NCI-H2081 (cell line): ENCODE data around the gene MRGPRD.

Experiments used
- DNase-seq, 2 experiments: peaks; one replicate each; lab custom pipeline; 2025; lab: John Stamatoyannopoulos, UW

Gene MRGPRD

DNA sequence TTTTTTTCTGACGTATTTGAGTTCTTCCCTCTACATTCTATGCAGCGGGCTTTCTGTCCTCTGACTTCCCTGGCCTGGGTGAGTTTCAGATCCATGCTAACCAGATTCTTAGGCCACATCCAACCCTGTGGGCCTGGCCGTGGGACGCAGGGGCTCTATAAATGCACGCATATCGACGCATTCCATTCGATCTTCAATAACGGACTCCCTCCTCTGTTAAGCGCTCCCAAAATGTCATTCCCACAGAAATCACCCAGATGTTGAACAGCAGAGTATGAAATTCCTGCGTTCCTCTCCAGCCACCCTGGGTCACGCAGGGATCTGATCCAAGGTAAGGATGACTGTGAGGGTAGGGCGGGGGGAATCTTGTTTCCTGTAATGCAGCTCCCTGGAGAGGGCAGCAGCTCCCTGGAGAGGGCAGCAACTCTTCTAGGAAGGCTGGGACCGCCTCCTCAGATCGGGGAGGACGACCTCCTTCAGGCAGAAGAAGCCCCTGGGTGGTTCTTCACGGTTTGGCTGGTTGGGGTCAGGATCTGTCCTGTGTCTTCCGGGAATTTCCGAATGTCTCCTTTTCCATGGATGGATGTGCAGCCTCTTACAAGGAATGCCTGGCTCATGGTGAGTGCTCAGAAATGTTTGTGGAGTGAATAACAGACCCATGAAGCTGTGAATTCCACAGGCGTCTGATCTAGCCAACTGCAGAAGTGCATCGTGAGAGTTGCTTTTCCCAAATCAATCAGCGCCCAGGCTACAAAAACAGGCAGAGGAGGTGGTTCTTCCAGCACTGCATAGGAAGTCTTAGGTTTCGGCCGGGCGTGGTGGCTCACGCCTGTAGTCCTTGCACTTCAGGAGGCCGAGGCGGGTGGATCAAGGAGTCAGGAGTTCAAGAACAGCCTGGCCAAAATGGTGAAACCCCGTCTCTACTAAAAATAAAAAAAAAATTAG lies 12.2 kb downstream of the MRGPRD start:
- no peak for DNase-seq

DNA sequence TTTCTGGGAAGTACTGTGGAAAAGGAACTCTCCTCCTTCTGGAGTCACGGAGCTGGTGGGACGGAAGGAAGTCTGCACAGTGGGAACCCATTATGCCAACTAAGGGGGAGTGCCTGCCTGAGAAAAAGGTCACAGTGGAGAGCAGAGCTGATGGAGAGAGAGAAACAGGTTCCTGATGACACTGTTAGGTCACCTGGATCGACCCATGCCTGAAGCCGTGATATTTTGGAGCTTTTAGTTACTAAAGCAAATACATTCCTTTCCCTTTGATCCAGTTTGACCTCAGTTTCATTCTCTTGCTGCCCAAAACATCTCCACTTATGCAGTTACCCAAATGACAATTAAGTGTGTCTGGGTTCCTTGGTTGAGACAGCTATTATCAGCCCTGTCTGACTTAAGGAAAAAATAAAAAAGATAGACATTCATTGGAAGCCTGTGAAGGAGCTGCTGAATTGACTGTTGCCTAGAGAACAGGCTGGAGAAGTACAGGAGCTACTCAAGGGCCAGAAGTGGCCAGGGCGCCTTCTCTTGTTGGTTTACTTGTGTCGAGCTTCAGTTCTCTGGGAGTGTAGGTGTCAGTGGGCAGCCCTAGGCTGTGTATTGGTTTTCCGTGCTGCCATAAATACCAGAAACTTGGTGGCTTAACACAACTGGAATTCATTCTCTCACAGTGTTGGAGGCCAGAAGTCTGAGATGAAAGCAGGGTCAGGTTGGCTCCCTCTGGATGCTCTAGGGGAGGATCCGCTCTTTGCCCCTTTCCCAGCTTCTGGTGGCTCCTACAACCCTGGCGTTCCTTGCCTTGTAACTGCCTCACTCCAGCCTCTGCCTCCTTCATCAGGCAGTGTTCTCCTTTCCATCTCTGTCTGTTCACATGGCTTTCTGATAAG lies 13.6 kb downstream of the MRGPRD start:
- DNase-seq: no peak

DNA sequence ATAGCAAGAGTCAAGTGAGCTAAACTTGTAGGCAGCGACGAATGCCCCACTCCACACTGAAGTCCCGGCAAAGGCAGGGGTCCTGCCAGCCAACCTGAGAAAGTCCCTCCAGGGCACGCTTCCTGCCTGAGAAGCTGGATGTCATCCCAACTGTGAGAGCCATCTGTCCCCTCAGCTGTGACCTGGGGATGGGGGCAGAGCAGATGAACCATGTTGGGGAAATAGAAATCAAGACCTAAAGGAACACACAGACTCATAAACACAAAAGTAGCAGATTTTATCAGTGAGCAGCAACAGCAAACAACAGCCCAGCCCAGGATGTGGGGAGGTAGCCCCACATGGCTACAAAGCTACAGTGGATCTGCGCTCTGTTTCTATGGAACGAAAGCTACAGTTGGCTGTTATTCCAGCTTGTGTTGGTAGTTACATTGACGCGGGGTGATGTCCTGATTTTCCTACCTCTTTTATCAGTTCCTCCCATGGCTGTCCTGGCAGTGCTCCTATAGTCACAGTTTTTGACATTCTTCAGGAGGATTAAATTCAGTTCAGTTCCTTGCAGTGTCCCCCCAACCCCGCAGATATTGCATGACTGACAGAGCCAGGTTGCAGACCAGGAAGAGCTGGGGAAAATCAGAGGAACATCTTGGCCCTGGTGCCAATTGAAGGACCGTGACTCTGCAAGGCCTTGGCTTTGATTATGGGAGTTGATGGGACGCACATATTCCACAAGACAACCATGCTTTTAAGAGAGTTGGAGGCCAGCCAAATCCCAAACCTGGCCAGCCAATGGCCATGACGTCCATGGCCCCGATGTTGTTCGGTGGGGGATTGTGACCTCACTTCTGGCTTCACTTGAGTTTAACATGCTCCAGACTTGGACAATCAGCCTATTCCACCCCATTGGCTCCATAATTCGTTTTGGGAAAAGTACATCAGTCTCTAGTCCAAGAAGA lies 14.6 kb downstream of the MRGPRD start:
- DNase-seq: no peak

DNA sequence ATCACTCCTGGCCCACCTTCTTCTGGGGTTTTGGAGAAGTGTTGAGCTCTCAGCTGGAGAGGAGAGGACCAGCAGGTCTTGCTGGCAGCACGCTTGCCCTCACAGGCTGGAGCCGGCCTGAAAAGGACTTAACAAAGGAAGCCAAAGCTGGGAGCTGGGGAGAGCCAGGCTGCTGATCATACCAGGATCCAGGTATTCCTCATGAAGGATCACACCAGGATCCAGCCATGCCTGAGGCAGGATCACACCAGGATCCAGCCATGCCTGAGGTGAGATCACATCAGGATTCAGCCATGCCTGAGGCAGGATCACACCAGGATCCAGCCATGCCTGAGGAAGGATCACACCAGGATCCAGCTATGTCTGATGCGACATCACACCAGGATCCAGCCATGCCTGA lies 17.0 kb downstream of the MRGPRD start:
- no peak for DNase-seq

DNA sequence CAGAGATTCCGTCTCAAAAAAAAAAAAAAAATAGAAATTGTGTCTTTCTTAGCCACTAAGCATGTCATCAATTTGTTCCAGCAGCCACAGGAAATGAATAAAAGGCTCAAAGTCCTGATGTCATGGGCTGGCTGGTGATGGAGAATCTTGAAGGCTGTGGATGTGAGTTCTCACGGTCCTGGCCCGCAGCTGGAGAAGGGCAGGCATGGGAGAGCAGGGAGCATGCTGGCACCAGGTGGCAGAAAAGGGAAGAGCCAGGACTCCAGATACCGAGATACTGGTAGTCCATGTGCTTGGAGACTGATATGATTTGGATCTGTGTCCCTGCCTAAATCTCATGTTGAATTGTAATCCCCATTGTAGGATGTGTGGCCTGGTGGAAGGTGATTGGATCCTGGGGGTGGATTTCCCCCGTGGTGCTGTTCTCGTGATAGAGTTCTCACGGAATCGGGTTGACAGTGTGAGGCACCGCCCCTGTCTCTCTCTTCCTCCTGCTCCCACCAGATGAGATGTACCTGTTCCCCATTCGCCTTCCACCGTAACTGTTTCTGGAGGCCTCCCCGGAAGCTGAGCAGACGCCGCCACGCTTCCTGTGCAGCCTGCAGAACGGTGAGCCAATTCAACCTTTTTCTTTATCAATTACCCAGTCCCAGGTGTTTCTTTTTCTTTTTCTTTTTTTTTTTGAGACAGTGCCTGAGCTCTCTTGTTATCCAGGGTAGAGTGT lies 18.1 kb downstream of the MRGPRD start:
- no peak for DNase-seq

DNA sequence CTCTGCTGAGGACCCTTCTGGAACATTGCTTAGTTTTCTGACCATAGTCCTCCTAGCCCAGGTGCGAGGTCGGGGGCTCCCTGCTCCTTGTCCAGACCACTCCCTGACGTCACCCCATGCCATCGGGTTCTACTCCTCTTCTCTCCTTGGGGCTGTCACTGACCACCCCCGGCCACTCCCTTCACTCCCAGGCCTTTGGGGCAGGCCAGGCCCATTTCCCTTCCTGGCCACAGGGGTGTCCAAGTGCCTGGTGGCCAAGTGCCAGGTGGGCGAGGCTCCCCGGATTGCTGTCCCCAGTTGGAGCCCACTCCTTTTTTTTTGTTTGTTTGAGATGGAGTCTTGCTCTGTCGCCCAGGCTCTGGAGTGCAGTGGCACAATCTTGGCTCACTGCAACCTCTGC lies 19.5 kb downstream of the MRGPRD start:
- no peak for DNase-seq

DNA sequence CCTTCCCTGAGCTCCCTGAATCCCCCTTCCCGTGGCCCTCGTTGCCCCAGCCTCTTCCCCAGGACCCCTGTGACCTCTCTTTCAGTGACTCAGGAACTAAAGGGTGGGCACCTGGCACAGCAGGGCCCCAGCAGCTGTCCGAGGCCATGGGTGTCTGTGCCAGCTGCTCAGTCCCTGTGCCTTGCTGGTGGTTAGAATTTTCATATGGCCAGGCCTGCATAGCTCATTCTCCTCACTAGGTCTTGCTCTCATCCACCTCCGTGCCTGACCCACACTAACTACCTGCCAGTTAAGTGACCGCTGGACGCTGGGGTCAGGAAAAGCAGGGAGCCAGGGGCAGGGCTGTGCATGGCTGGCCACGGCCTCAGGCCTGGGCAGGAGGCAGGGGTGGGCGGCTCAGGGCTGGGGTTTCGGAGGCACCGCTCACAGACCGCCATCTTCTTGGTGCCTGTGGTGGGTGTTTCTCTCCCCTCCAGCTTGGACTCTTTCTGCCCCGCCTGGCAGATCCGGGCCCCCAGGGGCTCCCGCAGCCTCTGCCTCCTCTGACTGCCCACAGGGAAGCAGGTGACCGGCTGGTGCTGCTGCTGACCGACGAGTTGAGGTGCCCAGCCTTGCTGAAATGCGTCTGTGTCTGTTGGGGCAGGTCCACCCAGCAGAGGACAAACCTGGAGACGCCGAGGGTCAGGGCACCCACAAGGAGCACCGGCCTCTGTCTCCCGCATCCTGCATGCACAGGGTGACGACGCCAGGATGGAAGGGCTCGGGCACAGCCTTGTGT lies 20.3 kb downstream of the MRGPRD start:
- DNase-seq: no peak

DNA sequence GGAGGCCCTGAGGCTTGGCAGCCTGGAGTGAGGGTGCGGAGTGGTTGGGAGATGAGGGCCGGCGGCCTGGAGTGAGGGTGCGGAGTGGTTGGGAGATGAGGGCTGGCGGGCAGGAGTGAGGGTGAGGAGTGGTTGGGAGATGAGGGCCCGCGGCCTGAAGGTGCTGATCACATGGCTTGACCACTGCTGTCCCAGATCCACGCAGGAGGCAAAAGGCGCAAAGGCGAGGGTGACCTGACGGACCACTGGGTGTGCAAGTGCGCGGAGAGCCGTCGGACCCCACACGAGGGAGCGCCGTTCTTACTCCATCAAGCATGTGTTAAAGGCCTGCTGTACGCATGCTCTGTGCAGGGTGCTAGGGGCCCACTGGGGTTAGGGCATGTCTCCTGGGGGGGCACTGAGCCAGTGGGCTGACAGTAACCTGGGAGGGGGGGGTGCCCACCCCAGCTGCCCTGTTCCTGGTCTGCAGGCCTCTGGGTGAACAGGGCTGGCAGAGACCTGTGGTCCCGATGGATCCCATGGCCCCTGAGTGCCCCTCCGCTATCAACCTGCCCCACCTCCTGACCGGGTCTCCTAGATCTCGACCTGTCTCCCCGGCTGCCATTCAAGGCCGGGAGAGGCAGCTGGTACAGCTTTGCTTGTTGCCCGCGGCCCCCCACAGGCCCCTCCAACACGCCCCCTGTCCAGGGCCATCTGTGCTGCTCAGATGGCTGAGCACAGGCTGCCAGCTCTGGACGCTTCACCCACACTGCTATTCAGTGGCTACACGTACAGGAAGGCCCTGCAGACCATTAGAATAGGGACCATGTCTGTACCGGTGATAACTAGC lies 21.1 kb downstream of the MRGPRD start:
- DNase-seq: no peak

DNA sequence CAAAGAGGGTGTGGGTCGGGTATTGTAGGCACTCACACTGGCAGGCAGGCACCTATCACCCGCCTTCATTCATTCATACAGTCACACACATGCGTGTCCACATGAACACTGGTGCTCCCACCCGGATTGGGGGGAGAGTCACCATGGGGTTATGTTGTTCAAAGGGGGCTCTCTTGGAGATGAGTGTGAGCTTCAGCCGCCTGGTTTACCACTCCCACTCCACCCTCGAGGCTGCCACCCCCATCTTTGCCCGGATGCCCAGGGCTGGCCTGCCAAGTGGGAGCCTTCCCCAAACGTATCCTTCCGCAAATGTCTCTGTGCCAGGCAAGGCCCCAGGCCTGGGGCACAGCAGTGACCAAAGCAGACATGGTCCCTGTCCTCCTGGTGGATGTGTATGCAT lies 22.6 kb downstream of the MRGPRD start:
- no peak for DNase-seq

DNA sequence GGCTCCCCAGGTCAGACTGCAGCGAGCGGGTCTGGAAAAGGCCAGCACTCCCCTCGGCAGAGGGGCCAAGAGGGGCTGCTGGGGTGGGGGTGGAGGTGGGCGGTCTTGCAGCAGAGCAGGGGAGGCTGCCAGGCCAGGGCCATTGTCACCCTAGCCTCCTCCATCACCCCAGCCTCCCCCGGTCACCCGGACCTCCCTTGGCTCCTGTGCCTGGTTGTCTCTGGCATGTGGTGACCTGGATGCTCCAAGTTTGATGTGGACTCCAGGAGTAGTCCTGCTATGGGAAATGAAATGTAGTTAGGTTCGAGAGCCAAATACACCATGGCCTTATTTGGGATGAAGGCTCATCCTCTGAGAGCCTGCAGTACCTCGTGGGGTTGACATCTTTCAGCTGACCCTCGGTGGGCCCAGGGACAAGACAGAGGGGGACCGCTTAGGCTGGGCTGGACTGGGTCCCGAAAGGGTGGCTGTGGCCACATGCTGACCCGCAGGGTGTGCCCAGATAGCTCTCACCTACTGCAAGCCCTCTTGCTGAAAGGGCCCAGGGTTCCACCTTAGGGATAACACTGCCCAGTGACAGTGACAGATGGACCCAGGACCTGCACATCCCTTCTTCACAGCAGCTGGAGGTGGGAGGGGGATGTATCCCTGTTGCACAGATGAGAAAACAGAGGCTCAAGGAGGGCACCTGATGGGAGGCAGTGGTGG lies 24.1 kb downstream of the MRGPRD start:
- DNase-seq: no peak

DNA sequence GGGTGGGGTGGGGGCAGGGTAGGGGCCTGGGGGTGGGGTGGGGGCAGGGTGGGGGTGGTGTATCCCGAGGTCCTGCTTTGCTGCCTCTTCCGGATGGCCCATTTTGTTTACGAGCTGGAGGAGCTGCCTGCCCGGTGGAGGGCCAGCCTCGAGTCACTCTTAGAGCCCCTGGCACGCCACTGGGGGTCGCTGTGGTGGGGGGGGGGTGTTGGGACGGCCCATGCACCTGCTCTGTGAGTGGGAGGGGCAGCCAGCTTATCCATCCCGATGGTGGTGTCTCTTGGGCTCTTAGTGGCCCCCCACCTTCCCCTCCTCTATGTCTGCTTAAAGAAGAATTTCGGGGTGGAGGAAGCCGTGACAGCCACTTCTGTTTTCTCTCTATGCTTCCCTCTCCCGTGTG lies 24.6 kb downstream of the MRGPRD start:
- DNase-seq: no peak

DNA sequence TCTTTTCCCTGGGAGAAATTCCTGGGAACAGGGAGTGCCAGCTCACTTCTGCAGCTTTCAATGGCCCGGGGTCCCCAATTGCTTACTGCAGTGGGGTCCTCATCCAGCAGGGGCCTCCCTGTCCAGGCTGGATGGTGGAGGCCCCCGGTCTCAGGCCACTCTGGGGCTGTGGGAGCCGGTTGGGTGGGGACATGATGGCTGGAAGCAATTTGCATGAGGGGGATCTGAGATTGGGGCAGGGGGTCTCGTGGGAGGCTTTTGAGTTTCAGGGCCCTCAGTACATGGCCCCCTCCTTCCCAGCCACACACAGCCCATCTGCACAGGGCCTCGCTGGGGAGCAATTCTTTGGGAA lies 25.2 kb downstream of the MRGPRD start:
- DNase-seq: no peak

DNA sequence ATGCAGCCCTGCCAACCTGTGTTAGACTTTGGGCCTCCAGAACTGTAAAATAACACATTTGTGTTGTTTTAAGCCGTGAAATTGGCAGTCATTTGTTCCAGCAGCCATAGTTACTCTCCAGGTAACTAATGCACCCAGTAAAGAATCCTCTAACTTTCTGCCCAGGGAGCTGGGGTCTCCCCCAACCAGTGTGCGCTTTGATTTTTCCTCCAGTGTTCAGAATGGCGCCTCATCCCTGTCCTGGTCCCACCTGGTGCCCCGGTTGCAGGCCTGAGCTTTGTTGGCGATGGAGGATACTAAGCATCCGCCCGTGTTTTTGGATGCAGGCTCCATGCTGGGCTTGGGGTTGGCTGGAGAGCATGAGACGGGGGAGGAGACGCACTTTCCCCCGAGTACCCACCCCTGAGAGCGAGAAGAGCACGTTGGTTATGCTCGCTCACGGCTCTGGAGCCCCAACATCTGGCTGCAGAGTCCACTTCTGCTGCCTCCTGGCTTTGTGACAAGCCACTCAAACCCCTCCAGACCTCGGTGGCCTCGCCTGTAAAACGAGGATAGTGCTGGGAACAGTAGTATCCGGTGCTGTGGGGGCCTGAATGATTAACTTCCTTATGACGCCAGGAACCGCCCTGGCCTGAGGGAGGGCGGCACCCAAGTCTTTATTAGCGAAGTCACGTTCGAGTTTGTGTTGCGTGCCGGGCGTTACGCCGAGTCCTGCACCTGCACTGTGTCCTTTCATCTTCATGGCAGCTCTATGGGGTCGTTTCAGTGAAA lies 25.8 kb downstream of the MRGPRD start:
- DNase-seq: no peak

DNA sequence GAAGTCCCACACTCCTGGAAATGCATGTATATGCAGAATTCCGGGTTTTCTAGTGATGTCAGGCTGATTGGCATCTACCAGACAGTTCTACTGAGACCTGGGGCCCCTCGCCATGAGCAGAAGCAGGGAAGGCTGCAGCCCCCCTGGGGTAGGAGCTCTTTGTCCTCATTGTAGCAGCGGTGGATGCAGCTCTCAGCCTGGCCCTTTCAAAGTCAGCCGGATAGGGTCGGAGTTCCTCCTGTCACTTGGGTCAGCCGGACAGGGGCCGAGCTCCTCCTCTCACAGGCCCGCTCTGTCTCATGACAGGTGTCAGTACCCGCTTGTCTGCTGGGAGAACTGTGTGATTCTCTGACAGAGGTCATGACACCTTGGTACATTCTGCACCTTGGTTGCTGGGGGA lies 30.0 kb downstream of the MRGPRD start:
- no peak for DNase-seq

DNA sequence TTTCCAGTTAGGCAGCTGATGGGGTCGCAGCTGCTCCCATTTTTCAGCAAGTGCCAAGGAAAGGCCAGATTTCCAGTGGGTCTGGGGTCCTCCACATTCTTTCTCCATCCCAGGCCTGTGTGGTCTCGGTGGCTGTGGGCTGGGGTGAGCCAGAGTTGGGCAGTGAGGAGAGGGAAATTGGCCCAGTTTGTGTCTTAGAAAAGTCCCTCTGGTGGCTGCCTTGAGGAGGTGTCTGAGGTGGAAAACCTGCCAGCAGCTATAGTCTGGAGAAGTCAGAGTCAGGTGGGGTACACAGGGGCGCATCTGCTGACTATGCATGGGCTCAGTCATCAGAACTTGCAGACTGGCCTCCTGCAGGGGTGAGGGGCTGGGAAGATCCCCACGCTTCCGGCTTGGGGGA lies 30.5 kb downstream of the MRGPRD start:
- no peak for DNase-seq

DNA sequence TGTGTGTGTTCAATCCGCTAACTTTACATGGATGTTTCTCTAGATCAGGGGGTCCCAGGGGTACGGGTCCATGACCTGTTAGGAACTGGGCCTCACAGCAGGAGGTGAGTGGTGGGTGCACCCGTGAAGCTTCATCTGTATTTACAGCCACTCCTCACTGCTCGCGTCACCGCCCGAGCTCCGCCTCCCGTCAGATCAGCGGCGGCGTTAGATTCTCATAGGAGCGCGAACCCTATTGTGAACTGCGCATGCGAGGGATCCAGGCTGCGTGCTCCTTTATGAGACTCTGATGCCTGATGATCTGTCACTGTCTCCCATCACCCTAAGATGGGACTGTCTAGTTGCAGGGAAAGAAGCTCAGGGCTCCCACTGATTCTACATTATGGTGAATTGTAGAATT lies 31.9 kb downstream of the MRGPRD start:
- DNase-seq: no peak

DNA sequence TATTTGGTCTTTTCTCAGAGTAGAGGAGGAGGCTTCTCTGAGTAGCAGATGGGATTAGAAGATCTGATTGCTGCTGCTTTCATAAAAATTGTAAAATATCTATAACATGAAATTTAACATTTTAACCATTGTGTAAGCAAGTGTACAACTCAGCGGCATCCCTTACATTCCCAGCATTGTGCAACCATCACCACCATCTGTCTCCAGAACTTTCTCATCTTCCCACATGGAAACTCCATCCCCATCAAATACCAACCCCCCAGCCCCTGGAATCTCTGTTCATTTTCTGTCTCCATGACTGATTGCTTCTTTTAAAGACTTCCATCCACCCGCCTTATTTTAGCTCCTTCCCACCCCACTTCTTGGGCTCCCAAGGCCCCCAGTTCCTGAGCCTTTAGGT lies 32.3 kb downstream of the MRGPRD start:
- DNase-seq: no peak

DNA sequence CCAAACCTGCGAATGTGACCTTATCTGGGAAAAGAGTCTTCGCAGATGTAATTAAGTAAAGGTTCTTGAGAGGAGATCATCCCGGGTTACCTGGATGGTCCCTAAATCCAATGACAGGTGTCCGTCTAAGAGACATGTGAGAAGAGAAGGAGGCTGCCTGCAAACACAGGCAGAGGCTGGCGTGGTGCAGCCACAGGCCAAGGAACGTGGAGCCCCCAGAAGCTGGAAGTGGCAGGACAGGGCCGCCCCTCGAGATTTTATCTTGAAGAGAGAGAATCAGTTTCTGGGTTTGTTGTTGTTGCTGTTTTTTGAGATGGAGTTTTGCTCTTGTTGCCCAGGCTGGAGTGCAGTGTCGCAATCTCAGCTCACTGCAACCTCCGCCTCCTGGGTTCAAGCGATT lies 33.6 kb downstream of the MRGPRD start:
- no peak for DNase-seq
